Bronchial epithelial cell (primary cell): ENCODE measurements around the gene TENM4. TPM values are rescaled to one million over a fixed set of nuclear protein-coding genes. Genes with fewer than 3 reads are reported as not detected.

Experiments used
- DNase-seq: peaks from one replicate; pipeline ENCODE4 v3.0.0-alpha.2; 2010; ENCODE audit warnings: low read depth
- FAIRE-seq: peaks from 2 replicates; lab custom pipeline; 2011; peaks lifted over from hg19 to GRCh38; lab: Jason Lieb, UNC
- H3K27me3 ChIP-seq: 2 replicates; pipeline ENCODE4 v1.5.1; 2011; ENCODE audit warnings: low read length; ENCODE audit not compliant: control insufficient read depth, insufficient read depth
- H3K36me3 ChIP-seq: 2 replicates; pipeline ENCODE4 v1.5.1; 2011; ENCODE audit warnings: low read length; ENCODE audit not compliant: control insufficient read depth, insufficient read depth
- H3K4me3 ChIP-seq: 2 replicates; pipeline ENCODE4 v1.5.1; 2011; ENCODE audit warnings: mild to moderate bottlenecking, low read depth, low read length, control low read depth
- total RNA-seq: library from RNA; depleted of rRNA; stranded (reverse); fragments of >200 nt; gene quantifications from 2 replicates; pipeline ENCODE4 v1.2.1, GENCODE V29; 2014
- TF ChIP-seq, protein P1 (sequence below): IDR thresholded peaks from 2 replicates; pipeline ENCODE4 v1.5.1; 2011; ENCODE audit warnings: mild to moderate bottlenecking, moderate library complexity, low read length, control low read depth, inconsistent platforms; ENCODE audit not compliant: insufficient read depth, severe bottlenecking

TENM4 gene
- total RNA-seq, 1 donor from 2014 or later = 6.1 TPM

DNA sequence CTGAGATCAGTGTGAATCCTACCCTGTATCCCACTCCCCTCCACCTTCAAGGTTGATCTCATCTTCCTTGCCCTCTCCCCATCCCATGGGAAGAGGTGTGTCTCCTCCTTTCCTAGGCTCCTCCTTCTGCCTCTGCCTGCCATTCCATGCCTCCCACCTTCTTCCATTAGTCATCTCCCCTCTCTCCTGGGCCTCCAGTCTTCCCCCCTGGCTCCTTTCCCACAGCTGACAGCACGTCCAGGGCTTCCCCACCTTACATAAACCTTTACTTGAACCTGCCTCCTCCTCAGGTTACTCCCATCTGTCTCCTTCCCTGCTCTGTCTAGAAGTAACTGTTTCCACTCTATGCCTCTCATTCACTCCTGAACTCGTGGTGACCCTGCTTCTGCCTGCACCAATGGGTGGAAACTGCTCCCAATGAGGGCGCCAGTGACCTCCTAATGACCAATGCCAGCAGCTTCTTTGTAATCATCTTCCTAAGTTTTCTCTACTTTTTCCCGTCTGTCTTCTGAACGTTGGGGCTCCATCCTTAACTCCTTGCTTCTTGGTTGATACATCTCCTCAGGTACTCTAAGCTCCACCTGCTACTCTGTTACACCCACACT is 599.3 kb downstream of the TENM4 start:
- no peaks in the 10 kb centered on the region for H3K27me3 ChIP-seq

DNA sequence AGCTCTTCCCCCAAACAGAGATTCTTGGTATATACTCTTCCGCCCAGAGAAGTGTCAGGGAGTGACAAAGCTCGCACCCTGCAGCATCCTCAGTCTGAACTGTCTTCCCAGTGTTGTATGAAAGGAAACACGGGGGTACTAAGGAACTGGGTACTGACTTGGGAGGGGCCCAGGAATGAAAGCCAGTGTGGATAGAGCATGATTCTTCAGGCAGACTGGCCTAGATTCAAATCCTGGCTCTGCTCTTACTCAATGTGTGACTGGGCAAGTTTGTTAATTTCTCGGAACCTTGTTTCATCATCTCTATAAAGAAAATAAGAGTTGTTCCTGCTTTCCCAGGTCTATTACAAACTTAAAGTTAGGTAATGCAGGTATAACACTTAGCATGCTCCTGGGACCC is 600.2 kb downstream of the TENM4 start:
- Histone ChIP-seq H3K27me3 (no peaks in the 10 kb centered on the region), H3K4me3 (no peak overlapping the region), H3K36me3 (no peaks in the 10 kb centered on the region)
- TF ChIP-seq, protein P1, sequence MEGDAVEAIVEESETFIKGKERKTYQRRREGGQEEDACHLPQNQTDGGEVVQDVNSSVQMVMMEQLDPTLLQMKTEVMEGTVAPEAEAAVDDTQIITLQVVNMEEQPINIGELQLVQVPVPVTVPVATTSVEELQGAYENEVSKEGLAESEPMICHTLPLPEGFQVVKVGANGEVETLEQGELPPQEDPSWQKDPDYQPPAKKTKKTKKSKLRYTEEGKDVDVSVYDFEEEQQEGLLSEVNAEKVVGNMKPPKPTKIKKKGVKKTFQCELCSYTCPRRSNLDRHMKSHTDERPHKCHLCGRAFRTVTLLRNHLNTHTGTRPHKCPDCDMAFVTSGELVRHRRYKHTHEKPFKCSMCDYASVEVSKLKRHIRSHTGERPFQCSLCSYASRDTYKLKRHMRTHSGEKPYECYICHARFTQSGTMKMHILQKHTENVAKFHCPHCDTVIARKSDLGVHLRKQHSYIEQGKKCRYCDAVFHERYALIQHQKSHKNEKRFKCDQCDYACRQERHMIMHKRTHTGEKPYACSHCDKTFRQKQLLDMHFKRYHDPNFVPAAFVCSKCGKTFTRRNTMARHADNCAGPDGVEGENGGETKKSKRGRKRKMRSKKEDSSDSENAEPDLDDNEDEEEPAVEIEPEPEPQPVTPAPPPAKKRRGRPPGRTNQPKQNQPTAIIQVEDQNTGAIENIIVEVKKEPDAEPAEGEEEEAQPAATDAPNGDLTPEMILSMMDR = no peak
- peak; percentile 69 for DNase-seq
- FAIRE-seq = no peak

More for the DNA sequence above, 599.3 kb downstream of the TENM4 start:
- Histone ChIP-seq H3K36me3 (no peaks in the 10 kb centered on the region), H3K4me3 (no peak overlapping the region)
- FAIRE-seq (no peak), DNase-seq (peak; percentile 72)
- TF ChIP-seq, protein P1 = no peak

DNA sequence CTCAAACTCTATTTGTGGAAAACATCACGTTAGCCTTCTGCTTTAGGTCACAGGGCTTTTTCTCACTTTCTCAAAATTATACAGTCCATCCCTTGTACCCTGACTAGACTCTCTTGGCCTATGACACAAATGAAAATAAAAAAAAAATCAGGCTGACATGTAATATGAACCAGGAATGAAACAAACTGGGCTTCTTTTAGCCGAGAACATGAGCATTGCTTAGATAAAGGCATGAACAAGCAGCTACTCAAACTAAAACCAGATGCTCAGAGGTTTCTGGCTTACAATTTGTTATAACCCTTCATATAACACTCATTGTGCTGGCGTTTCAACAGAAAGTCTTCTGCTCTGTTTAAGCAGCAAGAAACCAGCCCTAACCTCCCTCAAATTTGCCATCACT is 600.6 kb downstream of the TENM4 start:
- peak; percentile 83 for FAIRE-seq
- TF ChIP-seq, protein P1 = no peak

DNA sequence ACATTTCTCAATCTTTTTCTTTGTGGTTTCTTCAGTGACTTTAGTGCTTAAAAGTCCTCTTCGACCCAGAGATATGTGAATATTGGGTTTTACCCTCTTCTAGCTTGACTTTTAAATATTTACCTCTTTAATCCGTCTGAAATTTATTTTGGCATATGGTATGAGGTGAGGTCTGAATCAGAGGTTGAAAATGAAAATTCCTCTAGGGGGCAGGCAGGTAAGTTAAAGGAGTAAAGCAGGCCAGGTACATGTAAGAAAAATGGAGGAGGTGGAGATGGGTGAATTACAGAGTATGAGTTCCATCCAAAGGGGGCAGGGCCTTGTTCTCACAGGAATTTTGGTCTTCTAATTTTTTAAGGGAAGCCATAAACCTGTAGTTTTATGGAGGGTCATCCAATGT is 602.4 kb downstream of the TENM4 start:
- H3K36me3 ChIP-seq = no peaks in the 10 kb centered on the region
- TF ChIP-seq, protein P1 = peak; percentile 14
- H3K4me3 ChIP-seq = no peak overlapping the region
- DNase-seq (peak; percentile 39), FAIRE-seq (no peak)
- no peaks in the 10 kb centered on the region for H3K27me3 ChIP-seq

More for the DNA sequence above, 600.6 kb downstream of the TENM4 start:
- H3K4me3 ChIP-seq = no peak overlapping the region
- H3K36me3 ChIP-seq = no peaks in the 10 kb centered on the region
- no peak for DNase-seq
- no peaks in the 10 kb centered on the region for H3K27me3 ChIP-seq

DNA sequence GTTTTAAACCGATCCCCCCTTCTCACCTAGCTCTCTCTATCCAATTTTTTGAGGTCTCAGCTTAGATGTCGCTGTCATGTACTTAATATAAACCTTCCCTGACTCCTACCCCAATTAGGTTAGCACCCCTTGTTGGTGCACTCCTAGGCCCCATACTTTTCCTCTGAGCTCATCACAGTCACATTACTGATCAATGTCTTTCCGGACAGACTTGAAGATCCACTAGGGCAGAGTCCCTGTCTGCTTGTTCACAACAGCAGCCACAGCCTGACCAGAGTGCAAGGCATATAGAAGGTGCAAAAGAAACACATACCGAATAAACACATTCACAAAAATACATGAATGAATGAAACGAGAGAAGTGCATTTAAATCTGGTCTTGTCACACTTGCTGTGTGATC is 605.2 kb downstream of the TENM4 start:
- no peaks in the 10 kb centered on the region for H3K27me3 ChIP-seq
- FAIRE-seq (no peak), DNase-seq (no peak)
- TF ChIP-seq, protein P1 = no peak
- H3K4me3 ChIP-seq = no peak overlapping the region
- no peaks in the 10 kb centered on the region for H3K36me3 ChIP-seq

DNA sequence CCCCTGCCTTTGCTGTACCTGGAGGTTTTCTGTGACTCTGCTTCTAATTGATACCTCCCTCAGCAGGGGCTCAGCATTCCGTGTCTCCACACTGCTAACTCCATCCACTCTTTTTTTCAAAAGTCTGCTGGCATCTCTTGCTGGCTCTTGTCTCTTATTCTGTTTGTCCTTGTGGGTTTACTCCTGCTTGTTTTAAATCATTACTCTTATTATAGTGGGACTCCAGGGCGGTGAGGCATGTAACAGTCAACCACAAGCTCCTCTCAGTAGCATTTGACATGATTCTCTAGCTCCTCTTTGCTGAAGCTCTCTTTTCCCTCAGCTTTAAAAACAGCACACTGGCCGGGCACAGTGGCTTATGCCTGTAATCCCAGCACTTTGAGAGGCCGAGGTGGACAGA is 605.9 kb downstream of the TENM4 start:
- Histone ChIP-seq H3K27me3 (no peaks in the 10 kb centered on the region), H3K4me3 (no peak overlapping the region), H3K36me3 (no peaks in the 10 kb centered on the region)
- no peak for FAIRE-seq
- DNase-seq = no peak
- TF ChIP-seq, protein P1 = no peak
